ENCODE measurements around the gene HMCN2.

Gene HMCN2

DNA sequence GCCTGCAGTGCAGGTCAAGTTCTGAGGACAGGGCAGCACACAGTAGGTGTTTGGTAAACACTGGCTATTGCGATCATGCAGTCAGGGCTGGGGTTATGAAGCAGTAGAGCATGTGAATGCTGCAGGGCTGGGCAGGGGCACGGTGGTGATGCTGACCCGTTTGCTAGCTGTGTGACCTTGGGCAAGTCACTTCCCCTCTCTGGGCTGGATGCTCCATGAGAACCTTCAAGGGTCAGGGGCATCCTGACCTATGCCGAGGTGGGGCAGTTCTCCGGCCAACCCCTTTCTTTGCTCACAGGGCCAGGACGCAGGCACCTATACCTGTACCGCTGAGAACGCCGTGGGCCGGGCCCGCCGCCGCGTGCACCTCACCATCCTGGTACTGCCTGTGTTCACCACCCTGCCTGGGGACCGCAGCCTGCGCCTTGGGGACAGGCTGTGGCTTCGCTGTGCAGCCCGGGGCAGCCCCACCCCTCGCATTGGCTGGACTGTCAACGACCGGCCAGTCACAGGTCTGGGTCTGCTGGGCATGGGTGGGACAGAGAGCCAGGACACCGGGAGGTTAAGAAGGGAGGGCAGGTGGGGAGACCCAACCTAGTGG, 140.2 kb downstream of the HMCN2 start:
- Histone ChIP-seq H3K36me3 (ENCODE audit: insufficient read depth, low read length) (no peaks in the 10 kb centered on the region), H3K9ac (ENCODE audit: low read depth, low read length) (no peak overlapping the region), H3K9me3 (replicated peaks; ENCODE audit: low read length) (no peaks in the 10 kb centered on the region), H3K4me2 (ENCODE audit: low read length) (no peak overlapping the region), H3K27me3 (ENCODE audit: control insufficient read depth, insufficient read depth, low read length) (peaks cover 31% of the 10 kb centered on the region), H3K4me3 (ENCODE audit: low read length) (no peak overlapping the region), H3K4me1 (ENCODE audit: control insufficient read depth, insufficient read depth, low read length) (peaks cover 1% of the 10 kb centered on the region)

DNA sequence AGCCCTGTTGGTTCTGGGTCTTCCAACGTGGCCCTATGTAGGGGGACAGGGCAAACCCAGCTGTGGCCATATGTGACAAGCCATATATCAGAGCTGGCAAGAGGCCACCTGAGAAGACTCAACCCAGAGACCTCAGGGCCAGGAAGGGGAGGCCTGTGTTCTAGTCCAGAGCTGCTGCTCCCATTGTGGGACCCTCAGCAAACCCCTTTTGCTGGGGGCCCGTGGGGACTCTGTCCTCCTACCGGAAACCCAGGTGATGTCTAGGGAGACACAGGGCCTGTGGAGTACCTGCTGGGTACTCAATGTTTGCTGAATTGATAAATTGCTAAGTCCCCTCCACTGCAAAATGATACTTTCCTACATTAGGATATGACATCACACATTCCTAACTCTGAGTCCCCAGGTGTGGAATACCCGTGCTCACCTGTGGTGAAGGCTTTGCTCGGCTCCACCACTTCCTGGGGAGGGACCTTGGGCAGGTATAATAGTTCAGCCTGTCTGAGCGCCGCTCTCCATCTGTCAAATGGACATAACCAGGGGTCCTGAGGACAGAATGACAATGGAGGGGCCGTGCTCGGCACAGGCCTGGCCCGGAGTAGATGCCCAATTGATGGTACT, 140.8 kb downstream of the HMCN2 start:
- no peak overlapping the region for H3K4me2 ChIP-seq (ENCODE audit: low read length)
- no peak overlapping the region for H3K9ac ChIP-seq (ENCODE audit: low read depth, low read length)
- peaks cover 7% of the 10 kb centered on the region for H3K4me1 ChIP-seq (ENCODE audit: control insufficient read depth, insufficient read depth, low read length)
- no peak overlapping the region for H3K4me3 ChIP-seq (ENCODE audit: low read length)
- H3K9me3 ChIP-seq (replicated peaks; ENCODE audit: low read length): no peaks in the 10 kb centered on the region
- H3K36me3 ChIP-seq (ENCODE audit: insufficient read depth, low read length): no peaks in the 10 kb centered on the region
- peaks cover 32% of the 10 kb centered on the region for H3K27me3 ChIP-seq (ENCODE audit: control insufficient read depth, insufficient read depth, low read length)

DNA sequence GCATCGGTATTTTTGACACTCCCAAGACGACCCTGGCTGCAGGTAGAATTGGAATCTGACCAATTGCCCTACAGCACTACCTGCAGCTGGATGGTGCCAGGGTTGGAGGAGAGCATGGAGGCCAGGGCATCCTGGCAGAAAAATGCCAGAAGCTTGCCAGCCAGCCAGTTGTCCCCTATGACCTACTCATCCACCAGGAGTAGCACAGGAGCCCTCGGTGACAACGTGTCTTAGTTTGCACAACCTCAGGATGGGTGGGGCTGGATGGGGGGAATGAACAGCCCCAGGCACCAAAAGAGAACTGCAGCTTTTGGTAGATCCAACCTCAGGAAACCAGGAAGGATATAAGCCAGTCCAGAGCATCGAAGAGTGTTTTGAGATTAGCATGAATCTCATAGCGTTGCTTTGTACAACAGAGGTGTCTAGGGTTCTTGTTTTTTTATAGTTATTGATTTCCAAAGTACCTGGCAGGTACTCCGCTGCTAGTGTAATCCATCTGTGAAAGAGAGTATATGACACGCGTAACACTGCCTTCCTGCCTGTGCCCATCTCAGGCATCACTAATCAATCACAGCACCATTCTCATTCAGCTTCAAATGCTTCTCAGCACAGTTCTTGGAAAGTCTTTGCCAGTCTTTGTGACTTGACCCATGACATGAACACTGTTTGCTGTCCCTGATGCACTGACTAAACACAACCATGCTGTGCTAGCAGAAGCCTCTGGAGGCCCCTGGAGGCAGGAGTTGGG, 142.5 kb downstream of the HMCN2 start:
- H3K4me3 ChIP-seq (ENCODE audit: low read length): no peak overlapping the region
- H3K4me2 ChIP-seq (ENCODE audit: low read length): no peak overlapping the region
- H3K36me3 ChIP-seq (ENCODE audit: insufficient read depth, low read length): no peaks in the 10 kb centered on the region
- H3K9ac ChIP-seq (ENCODE audit: low read depth, low read length): no peak overlapping the region
- peaks cover 9% of the 10 kb centered on the region for H3K4me1 ChIP-seq (ENCODE audit: control insufficient read depth, insufficient read depth, low read length)
- H3K27me3 ChIP-seq (ENCODE audit: control insufficient read depth, insufficient read depth, low read length): peaks cover 22% of the 10 kb centered on the region
- no peaks in the 10 kb centered on the region for H3K9me3 ChIP-seq (replicated peaks; ENCODE audit: low read length)

DNA sequence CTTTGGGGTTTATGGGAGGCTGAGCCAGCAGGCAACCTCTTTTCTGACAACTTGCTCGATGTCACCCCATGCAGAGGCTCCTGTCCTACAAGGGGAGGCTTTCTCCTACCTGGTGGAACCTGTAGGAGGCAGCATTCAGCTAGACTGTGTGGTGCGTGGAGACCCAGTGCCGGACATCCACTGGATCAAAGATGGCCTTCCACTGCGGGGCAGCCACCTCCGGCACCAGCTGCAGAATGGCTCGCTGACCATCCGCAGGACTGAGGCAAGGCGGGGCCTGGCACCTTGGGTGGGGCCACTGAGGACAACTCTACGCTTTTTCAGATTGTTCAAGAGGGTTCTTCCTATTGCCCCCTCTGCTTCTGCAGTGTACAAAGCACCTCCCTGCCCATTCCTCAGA, 143.1 kb downstream of the HMCN2 start:
- no peak overlapping the region for H3K4me3 ChIP-seq (ENCODE audit: low read length)
- H3K4me2 ChIP-seq (ENCODE audit: low read length): no peak overlapping the region
- H3K9me3 ChIP-seq (replicated peaks; ENCODE audit: low read length): no peaks in the 10 kb centered on the region
- no peaks in the 10 kb centered on the region for H3K36me3 ChIP-seq (ENCODE audit: insufficient read depth, low read length)
- peaks cover 9% of the 10 kb centered on the region for H3K4me1 ChIP-seq (ENCODE audit: control insufficient read depth, insufficient read depth, low read length)
- no peak overlapping the region for H3K9ac ChIP-seq (ENCODE audit: low read depth, low read length)
- peaks cover 21% of the 10 kb centered on the region for H3K27me3 ChIP-seq (ENCODE audit: control insufficient read depth, insufficient read depth, low read length)

DNA sequence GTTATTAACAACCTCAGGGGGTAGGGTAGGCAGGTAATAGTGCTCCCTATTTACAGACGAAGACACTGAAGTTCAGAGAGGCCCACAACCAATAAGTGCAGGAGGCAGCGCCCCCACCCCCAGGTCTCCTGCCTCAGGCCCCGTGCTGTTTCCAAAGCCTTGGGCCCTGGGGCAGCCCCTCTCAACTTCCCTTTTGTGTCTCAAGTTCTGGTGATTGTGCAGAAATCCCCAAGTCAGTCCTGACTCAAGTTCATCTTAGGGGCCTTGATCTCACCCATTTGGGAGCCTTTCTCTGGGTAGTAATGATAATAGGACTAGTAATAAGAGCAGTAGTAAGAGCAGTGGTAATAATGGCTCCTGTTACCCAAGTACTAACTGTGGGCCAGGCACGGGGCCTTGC, 143.7 kb downstream of the HMCN2 start:
- Histone ChIP-seq H3K9ac (ENCODE audit: low read depth, low read length) (no peak overlapping the region), H3K4me3 (ENCODE audit: low read length) (no peak overlapping the region), H3K9me3 (replicated peaks; ENCODE audit: low read length) (no peaks in the 10 kb centered on the region), H3K36me3 (ENCODE audit: insufficient read depth, low read length) (no peaks in the 10 kb centered on the region), H3K4me1 (ENCODE audit: control insufficient read depth, insufficient read depth, low read length) (peaks cover 9% of the 10 kb centered on the region), H3K4me2 (ENCODE audit: low read length) (no peak overlapping the region), H3K27me3 (ENCODE audit: control insufficient read depth, insufficient read depth, low read length) (peaks cover 19% of the 10 kb centered on the region)

DNA sequence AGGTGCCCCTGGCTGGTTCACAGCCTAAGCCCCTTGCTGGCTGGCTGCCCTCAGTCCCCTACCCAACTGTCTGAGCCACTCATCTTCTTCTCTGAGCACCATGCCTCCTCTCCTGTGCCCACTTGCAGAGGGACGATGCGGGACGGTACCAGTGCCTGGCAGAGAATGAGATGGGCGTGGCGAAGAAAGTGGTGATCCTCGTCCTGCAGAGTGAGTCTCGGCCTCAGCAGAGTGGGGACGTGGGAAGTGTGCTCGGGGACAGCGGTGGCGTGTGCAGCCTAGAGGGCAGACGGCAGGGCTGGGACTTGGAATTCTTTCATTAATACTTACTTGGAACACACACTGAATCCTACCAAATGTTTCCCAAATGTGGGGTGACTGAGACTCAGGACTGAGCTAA, 144.9 kb downstream of the HMCN2 start:
- Histone ChIP-seq H3K4me2 (ENCODE audit: low read length) (no peak overlapping the region), H3K9ac (ENCODE audit: low read depth, low read length) (no peak overlapping the region), H3K9me3 (replicated peaks; ENCODE audit: low read length) (no peaks in the 10 kb centered on the region), H3K4me1 (ENCODE audit: control insufficient read depth, insufficient read depth, low read length) (peaks cover 9% of the 10 kb centered on the region), H3K4me3 (ENCODE audit: low read length) (no peak overlapping the region), H3K36me3 (ENCODE audit: insufficient read depth, low read length) (no peaks in the 10 kb centered on the region), H3K27me3 (ENCODE audit: control insufficient read depth, insufficient read depth, low read length) (peaks cover 16% of the 10 kb centered on the region)

DNA sequence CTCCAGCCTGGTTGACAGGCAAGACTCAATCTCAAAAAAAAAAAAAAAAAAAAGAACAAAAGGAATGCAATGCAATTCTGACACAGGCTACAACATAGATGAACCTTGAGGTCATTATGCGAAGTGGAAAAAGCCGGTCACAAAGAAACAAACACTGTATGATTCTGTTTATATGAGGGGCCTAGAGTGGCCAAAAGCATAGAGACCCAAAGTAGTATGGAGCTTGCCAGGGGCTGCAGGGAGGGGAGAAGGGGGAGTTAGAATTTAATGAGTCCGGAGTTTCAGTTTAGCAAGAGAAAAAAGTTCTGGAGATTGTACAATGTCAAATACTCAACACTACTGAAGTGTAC, 146.0 kb downstream of the HMCN2 start:
- Histone ChIP-seq H3K4me1 (ENCODE audit: control insufficient read depth, insufficient read depth, low read length) (peaks cover 9% of the 10 kb centered on the region), H3K9me3 (replicated peaks; ENCODE audit: low read length) (no peaks in the 10 kb centered on the region), H3K27me3 (ENCODE audit: control insufficient read depth, insufficient read depth, low read length) (peaks cover 20% of the 10 kb centered on the region), H3K4me3 (ENCODE audit: low read length) (no peak overlapping the region), H3K9ac (ENCODE audit: low read depth, low read length) (no peak overlapping the region), H3K4me2 (ENCODE audit: low read length) (no peak overlapping the region), H3K36me3 (ENCODE audit: insufficient read depth, low read length) (no peaks in the 10 kb centered on the region)

DNA sequence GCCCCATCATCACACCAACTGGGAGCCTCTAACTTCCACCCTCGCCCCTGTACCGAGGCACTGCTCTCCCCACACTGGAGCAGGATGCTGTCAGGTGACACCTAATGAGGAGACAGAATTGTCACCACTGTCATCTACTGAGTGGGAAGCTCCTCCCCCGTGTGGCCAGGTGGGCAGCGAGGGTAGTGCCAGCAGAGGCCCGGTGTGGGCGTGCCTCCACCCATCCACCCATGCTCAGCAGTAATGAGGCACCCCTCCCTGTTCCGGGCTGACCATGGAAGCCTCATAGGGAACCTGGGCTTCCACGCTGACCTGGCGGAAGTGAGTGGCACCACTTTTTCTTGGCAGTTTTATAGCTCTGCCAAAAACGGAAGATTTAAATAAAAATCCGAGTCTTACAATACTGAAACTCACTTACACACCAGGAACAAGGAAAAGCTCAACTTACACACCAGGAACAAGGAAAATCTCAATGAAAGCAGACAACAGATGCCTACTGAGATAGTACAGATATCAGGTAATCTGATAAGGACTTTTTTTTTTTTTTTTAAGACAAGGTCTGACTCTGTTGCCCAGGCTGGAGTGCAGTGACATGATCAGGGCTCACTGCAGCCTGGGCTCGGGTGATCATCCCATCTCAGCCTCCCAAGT, 148.6 kb downstream of the HMCN2 start:
- H3K4me2 ChIP-seq (ENCODE audit: low read length): no peak overlapping the region
- H3K4me1 ChIP-seq (ENCODE audit: control insufficient read depth, insufficient read depth, low read length): peaks cover 9% of the 10 kb centered on the region
- H3K9ac ChIP-seq (ENCODE audit: low read depth, low read length): no peak overlapping the region
- no peaks in the 10 kb centered on the region for H3K9me3 ChIP-seq (replicated peaks; ENCODE audit: low read length)
- H3K27me3 ChIP-seq (ENCODE audit: control insufficient read depth, insufficient read depth, low read length): peaks cover 20% of the 10 kb centered on the region
- no peaks in the 10 kb centered on the region for H3K36me3 ChIP-seq (ENCODE audit: insufficient read depth, low read length)
- no peak overlapping the region for H3K4me3 ChIP-seq (ENCODE audit: low read length)

DNA sequence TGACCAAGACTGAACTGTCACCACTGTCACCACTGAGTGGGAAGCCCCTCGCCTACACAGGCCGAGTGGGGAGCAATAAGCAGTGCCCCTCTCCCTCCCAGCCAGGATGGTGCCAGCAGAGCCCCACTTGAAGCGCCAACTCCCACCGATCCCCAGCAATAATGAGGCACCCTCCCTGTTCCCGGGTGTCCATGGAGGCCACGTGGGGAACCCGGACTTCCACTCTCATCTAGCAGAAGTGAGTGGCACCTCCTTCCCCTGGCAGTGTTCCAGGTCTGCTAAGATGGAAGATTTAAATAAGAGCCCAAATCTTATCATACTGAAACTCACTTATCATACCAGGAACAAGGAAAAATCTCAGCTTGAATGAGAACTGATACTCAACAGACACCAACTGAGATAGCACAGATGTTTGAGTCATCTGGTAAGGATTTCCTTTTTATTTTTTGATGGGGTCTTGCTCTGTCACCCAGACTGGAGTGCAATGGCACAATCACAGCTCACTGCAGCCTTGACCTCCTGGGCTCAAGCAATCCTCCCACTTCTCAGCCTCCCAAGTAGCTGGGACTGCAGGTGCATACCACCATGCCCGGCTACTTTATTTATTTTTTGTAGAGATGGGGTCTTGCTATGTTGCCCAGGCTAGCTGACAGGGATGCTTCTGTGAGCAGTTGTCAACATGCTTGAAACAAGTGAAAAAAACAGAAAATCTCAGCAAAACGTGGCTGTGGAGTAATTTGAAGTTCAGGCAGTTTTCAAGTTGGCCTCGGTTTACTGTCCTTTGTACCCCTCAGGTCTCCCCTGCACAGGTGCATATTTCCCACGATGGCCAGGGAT, 149.6 kb downstream of the HMCN2 start:
- no peak overlapping the region for H3K4me3 ChIP-seq (ENCODE audit: low read length)
- H3K27me3 ChIP-seq (ENCODE audit: control insufficient read depth, insufficient read depth, low read length): peaks cover 18% of the 10 kb centered on the region

DNA sequence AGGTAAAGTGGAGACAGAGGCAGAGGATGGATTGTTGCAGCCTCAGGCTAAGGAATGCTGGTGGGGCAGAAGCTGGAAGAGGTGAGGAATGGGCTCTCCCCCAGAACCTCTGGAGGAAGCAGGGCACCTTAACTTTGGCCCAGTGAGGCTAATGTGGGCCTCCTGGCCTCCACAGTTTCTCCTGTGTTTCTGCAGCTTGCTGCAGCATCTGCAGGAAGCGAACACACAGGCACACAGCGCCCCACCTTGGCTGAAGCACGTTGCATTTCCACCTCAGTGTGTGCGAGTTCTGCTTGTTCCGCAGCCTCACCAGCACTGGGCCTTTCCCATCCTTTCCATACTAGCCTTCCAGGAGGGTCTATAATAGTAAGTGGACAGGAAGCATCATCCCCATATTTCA, 152.0 kb downstream of the HMCN2 start:
- Histone ChIP-seq H3K27me3 (ENCODE audit: control insufficient read depth, insufficient read depth, low read length) (peaks cover 10% of the 10 kb centered on the region), H3K36me3 (ENCODE audit: insufficient read depth, low read length) (no peaks in the 10 kb centered on the region), H3K4me1 (ENCODE audit: control insufficient read depth, insufficient read depth, low read length) (peaks cover 20% of the 10 kb centered on the region), H3K9me3 (replicated peaks; ENCODE audit: low read length) (no peaks in the 10 kb centered on the region), H3K4me3 (ENCODE audit: low read length) (no peak overlapping the region), H3K9ac (ENCODE audit: low read depth, low read length) (no peak overlapping the region), H3K4me2 (ENCODE audit: low read length) (no peak overlapping the region)

More for the DNA sequence above, 149.6 kb downstream of the HMCN2 start:
- Histone ChIP-seq H3K9ac (ENCODE audit: low read depth, low read length) (no peak overlapping the region), H3K9me3 (replicated peaks; ENCODE audit: low read length) (no peaks in the 10 kb centered on the region), H3K4me1 (ENCODE audit: control insufficient read depth, insufficient read depth, low read length) (peaks cover 9% of the 10 kb centered on the region), H3K4me2 (ENCODE audit: low read length) (no peak overlapping the region), H3K36me3 (ENCODE audit: insufficient read depth, low read length) (no peaks in the 10 kb centered on the region)

DNA sequence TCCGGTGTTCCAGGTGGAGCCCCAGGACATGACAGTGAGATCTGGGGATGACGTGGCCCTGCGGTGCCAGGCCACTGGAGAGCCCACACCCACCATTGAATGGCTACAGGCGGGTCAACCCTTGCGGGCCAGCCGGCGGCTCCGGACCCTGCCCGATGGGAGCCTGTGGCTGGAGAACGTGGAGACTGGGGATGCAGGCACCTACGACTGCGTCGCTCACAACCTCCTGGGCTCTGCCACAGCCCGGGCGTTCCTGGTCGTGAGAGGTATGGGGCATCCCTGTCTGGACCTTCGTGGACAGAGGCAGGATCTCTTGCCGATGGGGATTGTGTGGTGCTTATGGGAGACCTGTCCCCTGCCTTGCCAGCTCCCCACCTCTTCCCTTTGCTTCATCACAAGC, 153.2 kb downstream of the HMCN2 start:
- Histone ChIP-seq H3K4me2 (ENCODE audit: low read length) (no peak overlapping the region), H3K27me3 (ENCODE audit: control insufficient read depth, insufficient read depth, low read length) (peaks cover 9% of the 10 kb centered on the region), H3K36me3 (ENCODE audit: insufficient read depth, low read length) (no peaks in the 10 kb centered on the region), H3K4me1 (ENCODE audit: control insufficient read depth, insufficient read depth, low read length) (peaks cover 21% of the 10 kb centered on the region), H3K9ac (ENCODE audit: low read depth, low read length) (no peak overlapping the region), H3K4me3 (ENCODE audit: low read length) (no peak overlapping the region), H3K9me3 (replicated peaks; ENCODE audit: low read length) (no peaks in the 10 kb centered on the region)
